GM18511 (cell line): Measurements from ENCODE around the gene PKD1L1.
A peak's percentile ranks its signal among the peaks of the same experiment; 100 is the strongest.
"Not testable (repeated sequence)": the region's sequence is repeated elsewhere in the genome, so short reads cannot be mapped to it uniquely, and the experiment has no call there.

ENCODE experiments used
- ATAC-seq: cut with Tn5 transposase; IDR thresholded peaks from one replicate; pipeline ENCODE4 v1.9.1; 2021; ENCODE audit warnings: mild to moderate bottlenecking, moderate library complexity; ENCODE audit not compliant: unreplicated experiment

The PKD1L1 gene

GRCh38 chr7:47939425-47940036 lies 8.7 kb downstream of the PKD1L1 start:
- ATAC-seq = no peak

GRCh38 chr7:47938574-47939165 lies 9.6 kb downstream of the PKD1L1 start:
- no peak for ATAC-seq

- peak; percentile 55 for ATAC-seq
Measured at GRCh38 chr7:47937711-47938573, 10.3 kb downstream of the PKD1L1 start.

- ATAC-seq = peak; percentile 94
Measured at GRCh38 chr7:47937065-47937687, 11.1 kb downstream of the PKD1L1 start.

- no peak for ATAC-seq
Measured at GRCh38 chr7:47936323-47936722, 11.9 kb downstream of the PKD1L1 start.

GRCh38 chr7:47935336-47935735 lies 12.9 kb downstream of the PKD1L1 start:
- ATAC-seq = no peak

GRCh38 chr7:47934831-47935230 lies 13.4 kb downstream of the PKD1L1 start:
- ATAC-seq = no peak

- no peak for ATAC-seq
Measured at GRCh38 chr7:47933215-47933614, 15.1 kb downstream of the PKD1L1 start.

GRCh38 chr7:47932466-47933037 lies 15.7 kb downstream of the PKD1L1 start:
- no peak for ATAC-seq

GRCh38 chr7:47932016-47932415 lies 16.2 kb downstream of the PKD1L1 start:
- ATAC-seq = no peak

- no peak for ATAC-seq
Measured at GRCh38 chr7:47931005-47932004, 17.0 kb downstream of the PKD1L1 start.

GRCh38 chr7:47924266-47924665 lies 24.0 kb downstream of the PKD1L1 start:
- no peak for ATAC-seq

GRCh38 chr7:47923081-47923875 lies 25.0 kb downstream of the PKD1L1 start:
- ATAC-seq = not testable (repeated sequence)

GRCh38 chr7:47916514-47916913 lies 31.8 kb downstream of the PKD1L1 start:
- not testable (repeated sequence) for ATAC-seq

- ATAC-seq = no peak
Measured at GRCh38 chr7:47915616-47915976, 32.7 kb downstream of the PKD1L1 start.

GRCh38 chr7:47914717-47915615 lies 33.3 kb downstream of the PKD1L1 start:
- ATAC-seq = no peak

- ATAC-seq = no peak
Measured at GRCh38 chr7:47912332-47912731, 35.9 kb downstream of the PKD1L1 start.

- no peak for ATAC-seq
Measured at GRCh38 chr7:47908720-47909119, 39.5 kb downstream of the PKD1L1 start.
